HCT116 (cell line): ENCODE results near the gene SEPTIN5. TPM values are rescaled to one million over a fixed set of nuclear protein-coding genes. Genes with fewer than 3 reads are reported as not detected.

Source experiments
- ATAC-seq: fragments of 200-7000 bp; cut with Tn5 transposase; 2 replicates; pipeline ENCODE4 v1.9.1; 2020; ENCODE audit warnings: mild to moderate bottlenecking, moderate library complexity
- BruUV-seq: library from RNA; stranded (reverse); fragments of 400-500 nt; replicated peaks from 2 replicates; lab custom pipeline; 2021; lab: Mats Ljungman, UMichigan
- CTCF ChIA-PET: fragments of 300-600 bp; sonication (Branson Sonifier 250); formaldehyde crosslinking; loops from one replicate; lab custom pipeline; 2021; ENCODE audit warnings: antibody characterized with exemption; lab: Charles Lee
- POLR2A ChIA-PET: fragments of 300-600, 350-600 bp; sonication (Branson Sonifier 250); formaldehyde crosslinking; loops from one replicate; lab custom pipeline; 2021; ENCODE audit warnings: antibody characterized with exemption; lab: Charles Lee
- RAD21 ChIA-PET, 2 experiments: fragments of 300-600 bp; sonication (Branson Sonifier 250); formaldehyde crosslinking; loops; one replicate each; lab custom pipeline; 2023; ENCODE audit warnings: low total read pairs in 2 of 2; ENCODE audit not compliant: uncharacterized antibody in 2 of 2, unreplicated experiment in 2 of 2, low non-redundant PET in 1 of 2; lab: Charles Lee
- DNase-seq: peaks from one replicate; pipeline ENCODE4 v3.0.0-alpha.2; 2010; ENCODE audit warnings: low read depth, low spot score
- H2AFZ ChIP-seq: fragments of 200-600 bp; shearing (Covaris generic), sonication (generic); 2 replicates; pipeline ENCODE4 v1.6.1; 2017; ENCODE audit warnings: low read depth, mixed run types, mixed read lengths, antibody characterized with exemption, low read length; ENCODE audit not compliant: poor library complexity, severe bottlenecking
- H3K27ac ChIP-seq: 2 replicates; pipeline ENCODE4 v1.5.1; 2012; ENCODE audit warnings: low read depth, low read length
- H3K27me3 ChIP-seq: fragments of 200-600 bp; sonication (generic); 2 replicates; pipeline ENCODE4 v1.6.1; 2016; ENCODE audit warnings: mixed run types, low read length, mixed read lengths; ENCODE audit not compliant: insufficient read depth
- H3K36me3 ChIP-seq, 2 experiments: fragments of 200-500 bp in 1 of 2; fragments of 200-600 bp in 1 of 2; sonication (Bioruptor generic) in 1 of 2; sonication (generic) in 1 of 2; 2 replicates each; pipeline versions ENCODE4 v1.5.1 to v1.6.1; 2014 to 2016; ENCODE audit warnings: low read length in 2 of 2, inconsistent platforms in 1 of 2, mixed read lengths in 1 of 2, mixed run types in 1 of 2; ENCODE audit not compliant: insufficient read depth in 2 of 2, control insufficient read depth in 1 of 2
- H3K4me1 ChIP-seq, 2 experiments: fragments of 200-600 bp in 1 of 2; sonication (generic) in 1 of 2; 2 replicates each; pipeline versions ENCODE4 v1.5.1 to v1.6.1; 2012 to 2017; ENCODE audit warnings: low read length in 2 of 2, inconsistent platforms in 1 of 2, mild to moderate bottlenecking in 1 of 2, mixed read lengths in 1 of 2, mixed run types in 1 of 2, moderate library complexity in 1 of 2; ENCODE audit not compliant: insufficient read depth in 2 of 2, control insufficient read depth in 1 of 2
- H3K4me2 ChIP-seq: fragments of 200-600 bp; sonication (generic); 2 replicates; pipeline ENCODE4 v1.6.1; 2017; ENCODE audit warnings: mixed run types, low read length, mixed read lengths
- H3K4me3 ChIP-seq, 2 experiments: fragments of 200-600 bp in 1 of 2; sonication (generic) in 1 of 2; replicated peaks in 1 of 2; 2 replicates each; pipeline ENCODE4 v1.5.1; 2011 to 2016; ENCODE audit warnings: low read length in 2 of 2, control low read depth in 1 of 2, low read depth in 1 of 2, mild to moderate bottlenecking in 1 of 2, mixed read lengths in 1 of 2, mixed run types in 1 of 2
- H3K79me2 ChIP-seq: fragments of 200-600 bp; sonication (generic); 2 replicates; pipeline ENCODE4 v1.6.1; 2017; ENCODE audit warnings: mild to moderate bottlenecking, mixed run types, low read length, moderate library complexity, mixed read lengths; ENCODE audit not compliant: insufficient read depth
- H3K9ac ChIP-seq: fragments of 200-600 bp; sonication (generic); 2 replicates; pipeline ENCODE4 v1.6.1; 2016; ENCODE audit warnings: low read length, mixed read lengths
- H3K9me2 ChIP-seq: fragments of 200-600 bp; sonication (generic), shearing (Covaris generic); 2 replicates; pipeline ENCODE4 v1.6.1; 2017; ENCODE audit warnings: mixed run types, mild to moderate bottlenecking, moderate library complexity; ENCODE audit not compliant: insufficient read depth
- H3K9me3 ChIP-seq, 2 experiments: fragments of 200-500 bp in 1 of 2; fragments of 200-600 bp in 1 of 2; sonication (Bioruptor generic) in 1 of 2; sonication (generic) in 1 of 2; 2 replicates each; pipeline ENCODE4 v1.6.1; 2014 to 2017; ENCODE audit warnings: low read length in 2 of 2, mixed read lengths in 2 of 2, inconsistent platforms in 1 of 2, low read depth in 1 of 2, mild to moderate bottlenecking in 1 of 2, mixed run types in 1 of 2, moderate library complexity in 1 of 2; ENCODE audit not compliant: control insufficient read depth in 1 of 2, insufficient read depth in 1 of 2
- H4K20me1 ChIP-seq: fragments of 200-600 bp; sonication (generic), shearing (Covaris generic); 2 replicates; pipeline ENCODE4 v1.6.1; 2017; ENCODE audit warnings: mixed run types, mild to moderate bottlenecking, moderate library complexity; ENCODE audit not compliant: insufficient read depth
- CTCF ChIP-seq, 3 experiments: fragments of 200-600 bp in 1 of 3; sonication (generic) in 1 of 3; IDR thresholded peaks in 2 of 3; conservative IDR thresholded peaks in 1 of 3; 2 replicates each; pipeline ENCODE4 v1.5.1; 2012 to 2017; ENCODE audit warnings: low read depth in 2 of 3, low read length in 2 of 3, antibody characterized with exemption in 1 of 3, borderline replicate concordance in 1 of 3, control low read depth in 1 of 3, mild to moderate bottlenecking in 1 of 3, mixed read lengths in 1 of 3, mixed run types in 1 of 3, moderate library complexity in 1 of 3; ENCODE audit not compliant: insufficient read depth in 1 of 3
- EZH2phosphoT487 ChIP-seq: fragments of 200-600 bp; IDR thresholded peaks from 2 replicates; pipeline ENCODE4 v1.6.1; 2018; ENCODE audit warnings: antibody characterized with exemption, borderline replicate concordance
- JUND ChIP-seq: IDR thresholded peaks from 2 replicates; pipeline ENCODE4 v1.6.1; 2012
- MAX ChIP-seq: IDR thresholded peaks from 2 replicates; pipeline ENCODE4 v1.6.1; 2012
- POLR2A ChIP-seq: IDR thresholded peaks from 2 replicates; pipeline ENCODE4 v1.7.0; 2011; ENCODE audit warnings: borderline replicate concordance; ENCODE audit not compliant: insufficient read depth, insufficient read length; ENCODE audit errors: extremely low read depth
- POLR2AphosphoS5 ChIP-seq: IDR thresholded peaks from 2 replicates; pipeline ENCODE4 v1.6.1; 2011; ENCODE audit warnings: mild to moderate bottlenecking, low read depth, low read length, moderate library complexity
- RAD21 ChIP-seq: IDR thresholded peaks from 2 replicates; pipeline ENCODE4 v1.6.1; 2012; ENCODE audit warnings: low read depth, mild to moderate bottlenecking
- ZFX ChIP-seq: fragments of 450-650 bp; IDR thresholded peaks from 2 replicates; pipeline ENCODE4 v1.6.1; 2017
- intact Hi-C: fragments of 100-400 bp; cut with micrococcal nuclease; formaldehyde crosslinking; loops from 2 replicates; pipeline ENCODE4 v1.10.0; 2022
- total RNA-seq: library from RNA; stranded (reverse); gene quantifications from one replicate; pipeline ENCODE4 v1.2.1, GENCODE V29; 2021; ENCODE audit not compliant: unreplicated experiment

SEPTIN5 gene
- total RNA-seq, 1 experiment from 2014 or later = 9.0 TPM

GRCh38 chr22:19756288-19757128 lies 42.2 kb downstream of the SEPTIN5 start:
- H3K9me2 ChIP-seq = no peaks in the 10 kb centered on the region
- no peaks in the 10 kb centered on the region for H4K20me1 ChIP-seq
- no peaks in the 10 kb centered on the region for H3K27me3 ChIP-seq
- H3K4me2 ChIP-seq = peak overlapping the region; percentile 68
- peak overlapping the region; percentile 5 for H2AFZ ChIP-seq
- ChIA-PET CTCF (interaction anchor here (0.6 to 3.1 kb wide), 14 partner anchors 9 to 460 kb away, joined by 3 to 28 read pairs (median 3); no protein-coding TSS in a partner anchor), POLR2A (interaction anchor here (1.0 kb wide), 1 partner anchor 9 kb away, joined by 4 read pairs; no protein-coding TSS in a partner anchor), RAD21 (interaction anchor here (0.6 to 1.8 kb wide), 5 partner anchors 26 to 154 kb away, joined by 3 to 14 read pairs (median 5); no protein-coding TSS in a partner anchor)
- intact Hi-C loops = loop anchor here (1.0 to 2.0 kb wide), 2 partner anchors 26 to 154 kb away; no protein-coding TSS in a partner anchor
- BruUV-seq = no TSS peak
- no peaks in the 10 kb centered on the region for H3K79me2 ChIP-seq
- H3K4me1 ChIP-seq = peaks cover 4 to 16% of the 10 kb centered on the region in 2 experiments; a peak in 3 of 4 replicates
- H3K27ac ChIP-seq = peak overlapping the region; percentile 14; the same call in 1 of the 2 replicates
- TF ChIP-seq POLR2A = no peak
- TF ChIP-seq MAX = 0 out of 2 replicates have a peak, but pooled peaks have one; percentile 58
- TF ChIP-seq RAD21 = peak; percentile 83
- TF ChIP-seq EZH2phosphoT487 = no peak
- peak; percentile 32; the same call in 1 of the 2 replicates for TF ChIP-seq ZFX
- no peak; the same call in 1 of the 2 replicates for TF ChIP-seq POLR2AphosphoS5
- TF ChIP-seq CTCF (IDR thresholded peaks at IDR 0.05 in 2 of 3, conservative IDR thresholded peaks at IDR 0.05 in 1 of 3; ENCODE audit: borderline replicate concordance in 1 of 3, insufficient read depth in 1 of 3, low read depth in 2 of 3, low read length in 2 of 3) = peak; percentile 68 to 78 (median 74)
- TF ChIP-seq JUND = no peak
- TF ChIP-seq, all 23 proteins: peak for 4
- Histone ChIP-seq H3K9me3 (no peaks in the 10 kb centered on the region), H3K9ac (peak overlapping the region; percentile 48), H3K4me3 (peak overlapping the region; percentile 32 to 53), H3K36me3 (no peaks in the 10 kb centered on the region)
- ATAC-seq (peak; percentile 88), DNase-seq (peak; percentile 34)
